Caco-2 (cell line): ENCODE measurements around the gene THUMPD2. TPM values are rescaled to one million over a fixed set of nuclear protein-coding genes. Genes with fewer than 3 reads are reported as not detected.

Experiments used
- BruUV-seq: library from RNA; stranded (reverse); fragments of 400-500 nt; replicated peaks from 2 replicates; lab custom pipeline; 2021; lab: Mats Ljungman, UMichigan
- CTCF ChIA-PET: fragments of 300-600 bp; sonication (Branson Sonifier 250); formaldehyde crosslinking; loops from one replicate; lab custom pipeline; 2022; ENCODE audit warnings: antibody characterized with exemption; lab: Charles Lee
- POLR2A ChIA-PET: fragments of 300-600 bp; sonication (Branson Sonifier 250); formaldehyde crosslinking; loops from one replicate; lab custom pipeline; 2022; ENCODE audit warnings: antibody characterized with exemption; lab: Charles Lee
- DNase-seq, 2 experiments: peaks; one replicate each; pipeline versions ENCODE4 v3.0.0 to v3.0.0-alpha.2; 2020 to 2022
- H3K27me3 ChIP-seq: replicated peaks from 2 replicates; pipeline ENCODE4 v1.6.0; 2011; ENCODE audit warnings: low read length; ENCODE audit not compliant: control insufficient read depth, insufficient read depth
- H3K36me3 ChIP-seq: 2 replicates; pipeline ENCODE4 v1.5.1; 2011; ENCODE audit warnings: low read length; ENCODE audit not compliant: control insufficient read depth, insufficient read depth
- H3K4me1 ChIP-seq: fragments of 250-450 bp; sonication (Bioruptor Pico); 2 replicates; pipeline ENCODE4 v1.5.1; 2020; ENCODE audit warnings: mild to moderate bottlenecking
- H3K4me3 ChIP-seq: 2 replicates; pipeline ENCODE4 v1.5.1; 2011; ENCODE audit warnings: low read depth, mild to moderate bottlenecking, control low read depth, low read length
- H3K9me3 ChIP-seq: fragments of 250-450 bp; sonication (Bioruptor Pico); 2 replicates; pipeline ENCODE4 v1.5.1; 2020; ENCODE audit warnings: mild to moderate bottlenecking, moderate library complexity
- H3K27ac Mint-ChIP-seq: one replicate; pipeline ENCODE4 v1.8.0; 2022; ENCODE audit warnings: mixed read lengths; ENCODE audit not compliant: unreplicated experiment
- H3K27me3 Mint-ChIP-seq: one replicate; pipeline ENCODE4 v1.8.0; 2022; ENCODE audit warnings: mixed read lengths; ENCODE audit not compliant: insufficient read depth, unreplicated experiment
- H3K36me3 Mint-ChIP-seq: one replicate; pipeline ENCODE4 v1.8.0; 2022; ENCODE audit warnings: mild to moderate bottlenecking, mixed read lengths; ENCODE audit not compliant: insufficient read depth, unreplicated experiment
- H3K4me1 Mint-ChIP-seq: one replicate; pipeline ENCODE4 v1.8.0; 2022; ENCODE audit warnings: low read depth, mixed read lengths; ENCODE audit not compliant: unreplicated experiment
- H3K4me3 Mint-ChIP-seq: one replicate; pipeline ENCODE4 v1.8.0; 2022; ENCODE audit warnings: mild to moderate bottlenecking, moderate library complexity, mixed read lengths; ENCODE audit not compliant: unreplicated experiment
- H3K9me3 Mint-ChIP-seq: one replicate; pipeline ENCODE4 v1.8.0; 2022; ENCODE audit warnings: mixed read lengths; ENCODE audit not compliant: unreplicated experiment
- CTCF ChIP-seq, 2 experiments: fragments of 200-600 bp in 1 of 2; IDR thresholded peaks; 1 replicate in 1 of 2; 2 replicates in 1 of 2; pipeline versions ENCODE4 v1.5.1 to v1.8.0; 2011 to 2022; ENCODE audit warnings: antibody characterized with exemption in 1 of 2, control low read depth in 1 of 2, inconsistent platforms in 1 of 2, low read depth in 1 of 2, low read length in 1 of 2, mild to moderate bottlenecking in 1 of 2, moderate library complexity in 1 of 2; ENCODE audit not compliant: insufficient read depth in 1 of 2, severe bottlenecking in 1 of 2, unreplicated experiment in 1 of 2
- intact Hi-C: fragments of 100-400 bp; cut with micrococcal nuclease; formaldehyde crosslinking; loops from one replicate; pipeline ENCODE4 v1.10.0; 2022; ENCODE audit not compliant: unreplicated experiment
- total RNA-seq: library from RNA; stranded (reverse); gene quantifications from 2 replicates; pipeline ENCODE4 v1.2.3, GENCODE V29; 2022

Gene THUMPD2
- total RNA-seq, 1 experiment from 2014 or later: 13.8 TPM

- ChIA-PET CTCF (no interaction called here), POLR2A (interaction anchor here (0.6 kb wide), 1 partner anchor 472 kb away, joined by 3 read pairs; no protein-coding TSS in a partner anchor)
- TF ChIP-seq CTCF (IDR thresholded peaks at IDR 0.05; ENCODE audit: insufficient read depth in 1 of 2, low read depth in 1 of 2, low read length in 1 of 2, severe bottlenecking in 1 of 2, unreplicated experiment in 1 of 2): no peak
- H3K4me3 Mint-ChIP-seq: no peak overlapping the region
- H3K27ac Mint-ChIP-seq: peak overlapping the region; percentile 37
- no peaks in the 10 kb centered on the region for H3K36me3 Mint-ChIP-seq
- no peak for DNase-seq
- no TSS peak for BruUV-seq
- intact Hi-C loops: no loop called here
- Histone ChIP-seq H3K36me3 (no peaks in the 10 kb centered on the region), H3K4me1 (peaks cover 34% of the 10 kb centered on the region), H3K9me3 (no peaks in the 10 kb centered on the region), H3K4me3 (no peak overlapping the region), H3K27me3 (no peaks in the 10 kb centered on the region)
- H3K27me3 Mint-ChIP-seq: no peaks in the 10 kb centered on the region
- H3K4me1 Mint-ChIP-seq: peaks cover 32% of the 10 kb centered on the region
- H3K9me3 Mint-ChIP-seq: no peaks in the 10 kb centered on the region
Measured at GRCh38 chr2:39723497-39723896, 55.6 kb downstream of the THUMPD2 start.

GRCh38 chr2:39720970-39721369, 58.1 kb downstream of the THUMPD2 start:
- intact Hi-C loops: no loop called here
- ChIA-PET CTCF (no interaction called here), POLR2A (no interaction called here)
- no peaks in the 10 kb centered on the region for H3K9me3 Mint-ChIP-seq
- TF ChIP-seq CTCF (IDR thresholded peaks at IDR 0.05; ENCODE audit: insufficient read depth in 1 of 2, low read depth in 1 of 2, low read length in 1 of 2, severe bottlenecking in 1 of 2, unreplicated experiment in 1 of 2): no peak
- H3K36me3 Mint-ChIP-seq: no peaks in the 10 kb centered on the region
- BruUV-seq: no TSS peak
- Histone ChIP-seq H3K36me3 (no peaks in the 10 kb centered on the region), H3K4me3 (no peak overlapping the region), H3K4me1 (peaks cover 27% of the 10 kb centered on the region), H3K27me3 (no peaks in the 10 kb centered on the region), H3K9me3 (no peaks in the 10 kb centered on the region)
- H3K4me1 Mint-ChIP-seq: peaks cover 32% of the 10 kb centered on the region
- no peak for DNase-seq
- no peaks in the 10 kb centered on the region for H3K27me3 Mint-ChIP-seq
- no peak overlapping the region for H3K27ac Mint-ChIP-seq
- no peak overlapping the region for H3K4me3 Mint-ChIP-seq

- no peak for TF ChIP-seq CTCF (IDR thresholded peaks at IDR 0.05; ENCODE audit: insufficient read depth in 1 of 2, low read depth in 1 of 2, low read length in 1 of 2, severe bottlenecking in 1 of 2, unreplicated experiment in 1 of 2)
- no peaks in the 10 kb centered on the region for H3K36me3 Mint-ChIP-seq
- ChIA-PET CTCF (no interaction called here), POLR2A (no interaction called here)
- H3K4me3 Mint-ChIP-seq: no peak overlapping the region
- H3K27me3 Mint-ChIP-seq: no peaks in the 10 kb centered on the region
- no peak for DNase-seq
- Histone ChIP-seq H3K9me3 (no peaks in the 10 kb centered on the region), H3K27me3 (no peaks in the 10 kb centered on the region), H3K36me3 (no peaks in the 10 kb centered on the region), H3K4me3 (no peak overlapping the region), H3K4me1 (peaks cover 12% of the 10 kb centered on the region)
- no TSS peak for BruUV-seq
- intact Hi-C loops: no loop called here
- no peak overlapping the region for H3K27ac Mint-ChIP-seq
- H3K4me1 Mint-ChIP-seq: peaks cover 18% of the 10 kb centered on the region
- no peaks in the 10 kb centered on the region for H3K9me3 Mint-ChIP-seq
Measured at GRCh38 chr2:39719317-39719716, 59.7 kb downstream of the THUMPD2 start.
